K562 (cell line): ENCODE measurements around the gene RGS6. TPM values are rescaled to one million over a fixed set of nuclear protein-coding genes. Genes with fewer than 3 reads are reported as not detected.

Experiments used
- ATAC-seq: fragments of 200-7000 bp; cut with Tn5 transposase; 3 replicates; pipeline ENCODE4 v1.9.1; 2020; ENCODE audit warnings: moderate library complexity
- BruUV-seq: library from RNA; stranded (reverse); fragments of 400-500 nt; replicated peaks from 2 replicates; lab custom pipeline; 2021; lab: Mats Ljungman, UMichigan
- CTCF ChIA-PET: fragments of 300-600 bp; formaldehyde crosslinking; extraction: SDS; loops from one replicate; lab custom pipeline; 2021; ENCODE audit warnings: low intra/inter-chr PET ratio; lab: Yijun Ruan, JAX
- POLR2A ChIA-PET: fragments of 300-600, 350-650 bp; sonication (Branson Sonifier 250); formaldehyde crosslinking; extraction: SDS; loops from one replicate; lab custom pipeline; 2021; ENCODE audit warnings: antibody characterized with exemption, inconsistent platforms; lab: Yijun Ruan, JAX
- DNase-seq, 4 experiments: peaks; one replicate each; pipeline versions ENCODE4 v3.0.0 to v3.0.0-alpha.2; 2011 to 2018; ENCODE audit warnings: low spot score in 3 of 4, mixed read lengths in 3 of 4; ENCODE audit errors: extremely low read depth in 1 of 4
- FAIRE-seq: peaks from 2 replicates; lab custom pipeline; 2011; peaks lifted over from hg19 to GRCh38; lab: Jason Lieb, UNC
- H2AFZ ChIP-seq: 2 replicates; pipeline ENCODE4 v1.6.0; 2011; ENCODE audit warnings: low read depth, low read length, control low read depth, inconsistent platforms
- H3K27ac ChIP-seq: fragments of 200-600 bp; 3 replicates; pipeline ENCODE4 v1.8.0; 2011; ENCODE audit warnings: low read depth, mild to moderate bottlenecking, control low read depth, inconsistent platforms, low read length, moderate library complexity, mixed read lengths; ENCODE audit errors: extremely low read depth
- H3K27me3 ChIP-seq, 2 experiments: fragments of 300-600 bp in 1 of 2; 2 replicates in 1 of 2; 3 replicates in 1 of 2; pipeline versions ENCODE4 v1.6.0 to v1.8.0; 2011; ENCODE audit warnings: inconsistent platforms in 2 of 2, low read length in 2 of 2, mild to moderate bottlenecking in 1 of 2, mixed read lengths in 1 of 2, moderate library complexity in 1 of 2; ENCODE audit not compliant: control insufficient read depth in 2 of 2, insufficient read depth in 2 of 2
- H3K36me3 ChIP-seq: fragments of 300-600 bp; 3 replicates; pipeline ENCODE4 v1.8.0; 2011; ENCODE audit warnings: mild to moderate bottlenecking, low read length, inconsistent platforms; ENCODE audit not compliant: control insufficient read depth, insufficient read depth
- H3K4me1 ChIP-seq, 2 experiments: fragments of 200-600 bp in 1 of 2; replicated peaks in 1 of 2; 2 replicates in 1 of 2; 3 replicates in 1 of 2; pipeline versions ENCODE4 v1.5.1 to v1.8.0; 2011; ENCODE audit warnings: inconsistent platforms in 2 of 2, low read length in 2 of 2, mild to moderate bottlenecking in 1 of 2, mixed read lengths in 1 of 2, moderate library complexity in 1 of 2; ENCODE audit not compliant: control insufficient read depth in 2 of 2, insufficient read depth in 2 of 2
- H3K4me2 ChIP-seq: 2 replicates; pipeline ENCODE4 v1.6.1; 2011; ENCODE audit warnings: low read length, control low read depth, inconsistent platforms, mixed read lengths; ENCODE audit not compliant: insufficient read depth
- H3K4me3 ChIP-seq: fragments of 200-600 bp; sonication (generic), shearing (Covaris generic); 2 replicates; pipeline ENCODE4 v1.5.1; 2016; ENCODE audit warnings: control low read depth, inconsistent platforms
- H3K79me2 ChIP-seq: fragments of 200-600 bp; 3 replicates; pipeline ENCODE4 v1.8.0; 2011; ENCODE audit warnings: low read length, inconsistent platforms; ENCODE audit not compliant: control insufficient read depth, insufficient read depth
- H3K9ac ChIP-seq, 2 experiments: 2 replicates each; pipeline versions ENCODE4 v1.6.0 to v1.6.1; 2011; ENCODE audit warnings: low read depth in 2 of 2, low read length in 2 of 2, control low read depth in 1 of 2, inconsistent platforms in 1 of 2, mild to moderate bottlenecking in 1 of 2, mixed read lengths in 1 of 2; ENCODE audit not compliant: insufficient read depth in 1 of 2
- H3K9me1 ChIP-seq: one replicate; pipeline ENCODE4 v1.6.0; 2011; ENCODE audit warnings: inconsistent platforms, mild to moderate bottlenecking, low read length, moderate library complexity; ENCODE audit not compliant: control insufficient read depth, insufficient read depth
- H3K9me3 ChIP-seq: replicated peaks from 2 replicates; pipeline ENCODE4 v1.5.1; 2011; ENCODE audit warnings: low read depth, low read length, inconsistent platforms; ENCODE audit not compliant: control insufficient read depth, insufficient read depth
- H4K20me1 ChIP-seq: replicated peaks from 2 replicates; pipeline ENCODE4 v1.6.1; 2011; ENCODE audit warnings: low read length, inconsistent platforms, mixed read lengths; ENCODE audit not compliant: control insufficient read depth, insufficient read depth
- IFI16 ChIP-seq: fragments of 250-450 bp; sonication (Bioruptor Pico); IDR thresholded peaks from 2 replicates; pipeline ENCODE4 v2.1.2; 2022; ENCODE audit warnings: mild to moderate bottlenecking, inconsistent platforms
- KLF6 ChIP-seq: fragments of 250-450 bp; sonication (Bioruptor Pico); IDR thresholded peaks from 2 replicates; pipeline ENCODE4 v1.4.0; 2020; ENCODE audit warnings: mild to moderate bottlenecking, moderate library complexity, borderline replicate concordance
- MAFG ChIP-seq: fragments of 450-650 bp; conservative IDR thresholded peaks from 2 replicates; pipeline ENCODE4 v1.6.1; 2016; ENCODE audit warnings: missing genetic modification characterization, missing compliant biosample characterization
- NFXL1 ChIP-seq: fragments of 450-650 bp; formaldehyde crosslinking; IDR thresholded peaks from 2 replicates; pipeline ENCODE4 v1.4.0; 2021; ENCODE audit warnings: mild to moderate bottlenecking
- RCOR1 ChIP-seq, 2 experiments: IDR thresholded peaks; 2 replicates each; pipeline ENCODE4 v1.6.1; 2012; ENCODE audit warnings: low read depth in 2 of 2, low read length in 2 of 2, borderline replicate concordance in 1 of 2, improper control_type of control experiment in 1 of 2
- SMARCA4 ChIP-seq: fragments of 450-650 bp; IDR thresholded peaks from 2 replicates; pipeline ENCODE4 v1.6.1; 2016
- TAF1 ChIP-seq: IDR thresholded peaks from 2 replicates; pipeline ENCODE4 v1.6.1; 2011; ENCODE audit warnings: mild to moderate bottlenecking, low read length, moderate library complexity; ENCODE audit not compliant: insufficient read depth, control insufficient read depth, severe bottlenecking; ENCODE audit errors: extremely low read depth
- TAF7 ChIP-seq: fragments of 450-650 bp; IDR thresholded peaks from 2 replicates; pipeline ENCODE4 v1.6.1; 2016; ENCODE audit warnings: missing genetic modification characterization, missing compliant biosample characterization
- TCFL5 ChIP-seq: fragments of 250-450 bp; sonication (Bioruptor Pico); conservative IDR thresholded peaks from 2 replicates; pipeline ENCODE4 v1.6.1; 2021; ENCODE audit warnings: mild to moderate bottlenecking, moderate library complexity, matching md5 sums
- TFE3 ChIP-seq: fragments of 450-650 bp; formaldehyde crosslinking; IDR thresholded peaks from 2 replicates; pipeline ENCODE4 v1.4.0; 2020; ENCODE audit warnings: mild to moderate bottlenecking, mixed read lengths
- ZBTB40 ChIP-seq, 2 experiments: fragments of 450-650 bp in 1 of 2; sonication (generic) in 1 of 2; formaldehyde crosslinking in 1 of 2; IDR thresholded peaks; 2 replicates each; pipeline versions ENCODE4 v1.7.1 to v1.9.0; 2016 to 2022; ENCODE audit warnings: inconsistent platforms in 1 of 2, mild to moderate bottlenecking in 1 of 2, missing genetic modification reagents in 1 of 2
- ZNF121 ChIP-seq: sonication (generic); formaldehyde crosslinking; conservative IDR thresholded peaks from 2 replicates; pipeline ENCODE4 v1.8.0; 2022; ENCODE audit warnings: missing genetic modification reagents
- ZNF707 ChIP-seq: fragments of 250-450 bp; sonication (Bioruptor Pico); conservative IDR thresholded peaks from 2 replicates; pipeline ENCODE4 v1.8.0; 2022; ENCODE audit warnings: inconsistent platforms, mild to moderate bottlenecking, moderate library complexity
- WGBS: fragments of 100-300 bp; shearing (Covaris generic); methylation state at CpG from one replicate; pipeline ENCODE4 v1.1.6; 2016; ENCODE audit warnings: low coverage, mixed read lengths; ENCODE audit not compliant: insufficient coverage; ENCODE audit errors: missing lambda C conversion rate; 5-methylcytosine and 5-hydroxymethylcytosine counted together
- in situ Hi-C: fragments of 300-500 bp; cut with MboI; formaldehyde crosslinking; loops from 4 replicates; pipeline ENCODE4 v1.15.0; 2018; ENCODE audit warnings: inconsistent platforms, mixed read lengths
- intact Hi-C: fragments of 100-400 bp; cut with micrococcal nuclease; formaldehyde crosslinking; loops from 2 replicates; pipeline ENCODE4 v1.14.2; 2022
- polyA plus RNA-seq, 8 experiments: library from polyadenylated mRNA; depleted of rRNA in 4 of 8; stranded (reverse) in 5 of 8; unstranded in 3 of 8; fragments of >200 nt; fragmentation: Nextera tagmentation in 2 of 8; fragmentation: Illumina TruSeq in 1 of 8; extraction: Ambion mirVana in 2 of 8; extraction: Trizol in 1 of 8; gene quantifications; 2 replicates each; pipeline versions ENCODE4 v1.2.1 to v1.2.3, GENCODE V29; 2011 to 2014; ENCODE audit warnings: inconsistent platforms in 1 of 8, missing spikeins in 1 of 8
- total RNA-seq, 7 experiments: library from RNA; depleted of rRNA in 6 of 7; stranded (reverse); fragments of >200 nt in 6 of 7; fragmentation: Illumina TruSeq in 2 of 7; extraction: Trizol in 2 of 7; gene quantifications; 2 replicates each; pipeline versions ENCODE4 v1.2.1 to v1.2.3, GENCODE V29; 2011 to 2021; ENCODE audit warnings: low replicate concordance in 1 of 7

Gene RGS6
- total and polyA plus RNA-seq, 9 of the 15 experiments (the other 6 are each of a cell fraction or from before 2014, with no cell fraction given) = not detected

- WGBS = 3% methylated on average over 4 of the region's 4 CpGs
- DNase-seq (no peak), FAIRE-seq (no peak), ATAC-seq (no peak)
- no peaks in the 10 kb centered on the region; the same call in 1 of the 2 replicates for H4K20me1 ChIP-seq
- no peaks in the 10 kb centered on the region for H3K27me3 ChIP-seq
- intact Hi-C loops = no loop called here
- no peaks in the 10 kb centered on the region for H3K79me2 ChIP-seq
- H3K4me2 ChIP-seq = no peak overlapping the region
- H3K36me3 ChIP-seq = no peaks in the 10 kb centered on the region
- ChIA-PET POLR2A (interaction anchor here (0.7 kb wide), 2 partner anchors 9 to 854 kb away, joined by 3 to 4 read pairs; no protein-coding TSS in a partner anchor), CTCF (no interaction called here)
- H3K27ac ChIP-seq = no peak overlapping the region
- H3K9me1 ChIP-seq = no peaks in the 10 kb centered on the region
- in situ Hi-C loops = no loop called here
- no peaks in the 10 kb centered on the region for H3K4me1 ChIP-seq
- H3K9me3 ChIP-seq = no peaks in the 10 kb centered on the region
- no peak overlapping the region for H3K4me3 ChIP-seq
- no TSS peak for BruUV-seq
- no peak overlapping the region for H2AFZ ChIP-seq
- H3K9ac ChIP-seq = no peak overlapping the region
- TF ChIP-seq NFXL1 (CRISPR knock-in tag) (no peak), SMARCA4 (no peak), MAFG (tag) (no peak), TCFL5 (no peak), TAF1 (no peak), TAF7 (tag) (no peak), ZBTB40 (IDR thresholded peaks at IDR 0.05) (no peak), ZBTB40 (CRISPR knock-in tag; IDR thresholded peaks at IDR 0.05) (no peak), ZNF121 (CRISPR knock-in tag) (no peak), TFE3 (CRISPR knock-in tag) (no peak), KLF6 (CRISPR knock-in tag) (no peak), ZNF707 (no peak), IFI16 (no peak), RCOR1 (IDR thresholded peaks at IDR 0.05; ENCODE audit: borderline replicate concordance in 1 of 2, low read depth in 2 of 2, low read length in 2 of 2) (no peak)
Observed at GRCh38 chr14:72457641-72458040, 525.4 kb downstream of the RGS6 start.
